Jurkat, Clone E6-1 (cell line): ENCODE measurements around the gene ZNF784.
"Not testable (repeated sequence)": the region's sequence is repeated elsewhere in the genome, so short reads cannot be mapped to it uniquely, and the experiment has no call there.

Source experiments
- DNase-seq: peaks from one replicate; pipeline ENCODE4 v3.0.0-alpha.2; 2011; ENCODE audit warnings: low read depth, low spot score
- H3K4me3 ChIP-seq: 2 replicates; pipeline ENCODE4 v1.5.1; 2011; ENCODE audit warnings: mild to moderate bottlenecking, low read length, control low read depth, moderate library complexity

The ZNF784 gene

GRCh38 chr19:55578761-55579747 is 45.3 kb downstream of the ZNF784 start:
- no peak for DNase-seq
- H3K4me3 ChIP-seq, result peak overlapping the region; percentile 88

GRCh38 chr19:55578031-55578760 is 46.2 kb downstream of the ZNF784 start:
- H3K4me3 ChIP-seq, result no peak overlapping the region
- no peak for DNase-seq

- DNase-seq, result no peak
- no peak overlapping the region for H3K4me3 ChIP-seq
Observed at GRCh38 chr19:55576746-55577145, 47.6 kb downstream of the ZNF784 start.

GRCh38 chr19:55573929-55574328 is 50.4 kb downstream of the ZNF784 start:
- not testable (repeated sequence) for H3K4me3 ChIP-seq, DNase-seq
